ENCODE data around the gene CIPC.

DNA sequence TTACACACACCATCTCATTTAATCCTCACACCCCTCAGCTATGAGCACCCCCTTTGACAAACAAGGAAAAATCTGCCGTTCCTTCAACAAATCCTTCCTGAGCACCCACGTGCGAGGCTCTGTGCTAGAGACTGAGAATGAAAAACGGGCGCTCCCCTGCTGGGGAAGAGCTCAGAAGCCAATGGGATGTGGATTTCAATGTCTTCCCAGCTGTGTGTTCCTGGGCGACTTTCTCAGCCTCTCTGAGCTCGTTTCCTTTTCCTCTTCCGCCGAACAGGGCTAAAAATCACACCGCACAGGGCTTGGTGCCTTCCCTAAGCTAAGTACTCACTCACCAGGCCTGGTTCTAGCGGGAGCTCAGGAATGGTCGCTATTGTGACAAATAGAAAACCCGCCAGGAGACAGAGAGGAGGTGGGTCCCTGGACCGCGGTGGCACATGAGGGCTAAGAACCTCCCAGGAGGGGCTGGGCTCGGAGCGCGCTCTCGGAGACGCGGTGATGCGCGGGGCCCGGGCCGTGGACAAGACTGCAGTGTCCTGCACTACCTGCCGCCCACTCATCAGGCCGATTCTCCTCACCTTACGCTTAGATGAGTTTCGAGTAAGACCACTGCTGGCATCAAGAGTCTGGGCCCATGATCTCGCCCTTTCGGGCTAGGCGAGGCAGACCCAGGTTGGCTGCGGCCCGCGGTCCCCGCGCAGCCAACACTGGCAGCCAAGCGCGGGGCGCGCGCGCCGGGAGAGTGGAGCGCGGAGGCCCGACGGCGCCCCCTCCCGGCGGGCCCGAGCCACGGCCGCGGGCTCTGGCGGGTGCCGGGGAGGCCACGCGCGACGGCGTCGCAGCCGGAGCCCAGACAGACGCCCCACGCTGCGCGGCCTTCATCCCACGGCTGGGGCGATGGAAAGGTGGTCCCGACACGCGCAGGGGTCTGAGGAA lies 26.6 kb downstream of the CIPC start:
- no peak for TF ChIP-seq POLR2A (IDR thresholded peaks at IDR 0.05; ENCODE audit: low read depth)
- TF ChIP-seq, protein P1, sequence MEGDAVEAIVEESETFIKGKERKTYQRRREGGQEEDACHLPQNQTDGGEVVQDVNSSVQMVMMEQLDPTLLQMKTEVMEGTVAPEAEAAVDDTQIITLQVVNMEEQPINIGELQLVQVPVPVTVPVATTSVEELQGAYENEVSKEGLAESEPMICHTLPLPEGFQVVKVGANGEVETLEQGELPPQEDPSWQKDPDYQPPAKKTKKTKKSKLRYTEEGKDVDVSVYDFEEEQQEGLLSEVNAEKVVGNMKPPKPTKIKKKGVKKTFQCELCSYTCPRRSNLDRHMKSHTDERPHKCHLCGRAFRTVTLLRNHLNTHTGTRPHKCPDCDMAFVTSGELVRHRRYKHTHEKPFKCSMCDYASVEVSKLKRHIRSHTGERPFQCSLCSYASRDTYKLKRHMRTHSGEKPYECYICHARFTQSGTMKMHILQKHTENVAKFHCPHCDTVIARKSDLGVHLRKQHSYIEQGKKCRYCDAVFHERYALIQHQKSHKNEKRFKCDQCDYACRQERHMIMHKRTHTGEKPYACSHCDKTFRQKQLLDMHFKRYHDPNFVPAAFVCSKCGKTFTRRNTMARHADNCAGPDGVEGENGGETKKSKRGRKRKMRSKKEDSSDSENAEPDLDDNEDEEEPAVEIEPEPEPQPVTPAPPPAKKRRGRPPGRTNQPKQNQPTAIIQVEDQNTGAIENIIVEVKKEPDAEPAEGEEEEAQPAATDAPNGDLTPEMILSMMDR (IDR thresholded peaks at IDR 0.05), result peak; percentile 70 to 88 (median 79)

Measured in esophagus muscularis mucosa (tissue), 3 donors.